GM19467 (cell line): ENCODE results near the gene DCAF11.
A peak's percentile ranks its signal among the peaks of the same experiment; 100 is the strongest.

Experiments
- ATAC-seq: cut with Tn5 transposase; IDR thresholded peaks from one replicate; pipeline ENCODE4 v1.9.1; 2021; ENCODE audit warnings: mild to moderate bottlenecking, moderate library complexity; ENCODE audit not compliant: unreplicated experiment

DCAF11 gene

DNA sequence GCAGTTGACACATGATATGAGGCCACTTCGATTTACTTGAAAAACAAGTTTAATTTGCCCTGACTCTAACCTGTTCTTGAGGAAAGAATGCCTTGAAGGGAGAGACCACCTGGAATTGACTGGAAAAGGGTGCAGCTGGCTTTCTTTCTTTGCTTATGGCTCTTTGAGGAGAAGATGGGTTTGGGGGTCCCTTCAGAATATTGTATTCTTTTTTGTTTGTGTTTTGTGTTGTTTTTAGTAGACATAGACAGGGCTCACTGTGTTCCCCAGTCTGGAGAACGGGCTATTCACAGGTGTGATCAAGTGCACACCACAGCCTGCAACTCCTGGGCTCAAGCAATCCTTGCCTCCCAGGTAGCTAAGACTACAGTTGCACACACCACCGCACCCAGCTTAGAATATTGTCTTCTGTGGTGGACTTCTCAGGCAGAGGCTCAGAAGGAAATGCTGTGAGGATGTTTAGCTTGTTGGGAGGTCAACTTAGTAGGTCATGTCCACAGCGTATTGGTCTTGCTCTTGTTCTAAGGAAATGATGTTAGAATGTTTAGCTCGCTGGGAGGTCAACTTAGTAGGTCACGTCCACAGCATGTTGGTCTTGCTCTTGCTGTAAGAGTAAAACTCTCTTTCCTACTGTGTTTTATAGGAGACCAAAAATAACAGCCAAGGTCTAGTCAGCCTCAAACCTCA lies 1.7 kb downstream of the DCAF11 start:
- ATAC-seq: no peak

DNA sequence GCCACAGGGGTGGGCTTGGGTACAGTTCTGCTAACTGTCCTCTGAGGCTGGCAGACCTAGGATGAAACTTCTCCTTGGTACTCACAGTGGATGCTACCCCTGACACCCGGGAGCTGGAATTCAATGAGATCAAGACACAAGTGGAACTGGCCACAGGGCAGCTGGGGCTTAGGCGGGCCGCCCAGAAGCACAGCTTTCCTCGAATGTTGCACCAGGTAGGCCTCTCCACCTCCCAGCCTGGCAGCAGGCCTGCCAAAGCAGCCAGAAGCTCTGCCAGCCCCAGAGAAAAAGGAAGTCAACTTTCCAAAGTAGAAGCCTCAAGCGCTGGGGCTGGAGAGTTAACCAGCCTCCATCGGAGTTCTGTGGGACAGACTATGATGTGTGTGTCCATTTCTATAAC lies 2.6 kb downstream of the DCAF11 start:
- no peak for ATAC-seq

DNA sequence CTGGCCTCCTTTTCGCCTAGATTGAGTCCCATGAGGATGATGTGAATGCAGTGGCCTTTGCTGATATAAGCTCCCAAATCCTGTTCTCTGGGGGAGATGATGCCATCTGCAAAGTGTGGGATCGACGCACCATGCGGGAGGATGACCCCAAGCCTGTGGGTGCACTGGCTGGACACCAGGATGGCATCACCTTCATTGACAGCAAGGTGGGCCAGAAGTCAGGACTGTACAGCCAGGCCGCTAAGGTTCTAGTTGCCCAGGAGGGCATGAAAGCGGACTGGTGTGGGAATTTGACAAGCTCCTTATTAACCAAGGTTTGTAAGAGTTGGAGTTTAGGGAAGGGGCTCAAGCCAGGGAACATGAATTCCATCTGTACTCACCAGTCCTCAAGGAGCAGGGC lies 5.1 kb downstream of the DCAF11 start:
- ATAC-seq: no peak

DNA sequence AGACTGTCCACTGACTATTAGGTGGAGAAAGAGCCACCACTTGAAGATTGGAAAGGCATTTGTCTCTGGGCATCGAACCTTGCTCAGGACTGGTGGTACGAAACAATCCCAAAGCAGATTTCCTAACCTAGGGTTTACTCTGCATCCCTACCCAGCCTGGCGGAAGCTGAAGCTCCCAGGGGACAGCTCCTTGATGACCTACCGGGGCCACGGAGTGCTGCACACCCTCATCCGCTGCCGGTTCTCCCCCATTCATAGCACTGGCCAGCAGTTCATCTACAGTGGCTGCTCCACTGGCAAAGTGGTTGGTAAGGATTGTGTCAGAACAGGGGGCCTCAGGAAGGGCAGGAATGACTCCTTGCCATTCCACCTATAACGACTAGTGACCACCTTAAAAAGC lies 6.6 kb downstream of the DCAF11 start:
- no peak for ATAC-seq

DNA sequence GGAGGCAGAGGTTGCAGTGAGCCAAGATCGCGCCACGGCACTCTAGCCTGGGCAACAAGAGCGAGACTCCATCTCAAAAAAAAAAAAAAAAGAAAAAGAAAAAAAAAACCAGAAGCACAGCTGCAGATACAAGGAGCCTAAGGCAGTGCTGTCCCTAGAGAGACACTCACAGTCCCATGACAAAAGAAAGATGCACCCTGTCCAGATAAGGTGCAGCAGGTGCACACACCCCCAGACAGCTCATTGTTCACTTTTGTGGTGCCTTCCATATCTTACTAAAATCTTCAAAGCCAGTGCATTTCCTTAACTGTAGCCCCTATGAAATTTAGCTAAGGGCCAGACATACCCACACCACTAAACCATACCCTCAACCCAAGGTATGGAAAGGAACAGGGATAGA lies 7.8 kb downstream of the DCAF11 start:
- no peak for ATAC-seq

DNA sequence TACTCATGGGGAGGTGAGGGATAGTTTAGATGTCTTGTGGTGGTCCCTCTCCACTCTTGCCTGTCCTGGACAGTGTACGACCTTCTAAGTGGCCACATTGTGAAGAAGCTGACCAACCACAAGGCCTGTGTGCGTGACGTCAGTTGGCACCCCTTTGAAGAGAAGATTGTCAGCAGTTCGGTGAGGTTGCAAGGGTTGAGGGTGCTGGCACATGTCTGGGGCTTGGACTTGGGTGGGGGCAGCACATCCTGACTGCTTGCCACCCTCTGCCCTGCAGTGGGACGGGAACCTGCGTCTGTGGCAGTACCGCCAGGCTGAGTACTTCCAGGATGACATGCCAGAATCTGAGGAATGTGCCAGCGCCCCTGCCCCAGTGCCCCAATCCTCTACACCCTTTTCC lies 8.3 kb downstream of the DCAF11 start:
- no peak for ATAC-seq

DNA sequence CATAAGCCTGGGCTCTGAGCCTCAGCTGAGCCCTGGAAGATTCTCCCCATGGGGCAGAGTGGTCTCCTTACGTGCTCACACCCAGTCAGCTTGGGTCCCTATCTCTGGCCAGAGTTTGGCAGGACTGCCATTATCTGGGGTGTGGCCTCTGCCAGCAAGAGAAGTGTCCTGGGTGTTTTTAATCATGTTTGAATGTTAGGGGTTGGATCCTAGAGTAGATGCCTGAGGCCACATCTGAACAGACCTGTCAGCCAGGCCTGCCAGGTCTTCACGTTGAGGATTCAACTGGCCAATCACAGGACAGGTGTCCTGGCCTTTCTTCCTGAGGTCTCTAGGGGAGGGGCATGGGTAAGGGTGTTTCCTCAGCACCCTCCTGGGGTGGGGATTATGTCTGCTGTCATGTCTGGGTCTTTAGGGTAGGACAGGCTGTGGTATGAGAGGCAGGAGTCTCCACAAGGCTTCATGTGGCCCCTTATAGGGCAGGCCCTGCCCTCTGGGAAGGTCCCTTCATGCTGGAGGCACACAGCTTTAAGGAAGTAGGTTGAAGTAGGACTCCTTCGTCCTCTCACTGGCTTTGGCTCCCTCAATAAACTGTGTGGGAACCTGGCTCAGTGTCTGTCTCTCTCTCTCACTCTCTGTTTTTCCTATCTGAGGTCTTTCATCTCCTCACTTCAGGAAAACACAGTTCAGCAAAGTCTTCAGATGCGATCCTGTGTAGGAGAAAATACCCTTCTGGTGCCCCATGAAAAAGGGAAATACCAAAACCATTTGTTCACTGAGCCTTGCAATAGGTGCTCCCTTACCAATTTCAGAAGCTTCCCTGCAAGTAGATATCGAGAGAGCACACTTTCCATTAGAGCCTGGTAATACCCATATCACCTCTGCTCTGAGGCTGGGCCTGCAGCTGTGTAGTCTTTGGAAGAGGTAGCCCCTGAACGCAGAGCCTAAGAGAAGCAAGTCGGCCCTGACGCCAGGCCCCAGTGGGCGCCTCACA lies 9.1 kb downstream of the DCAF11 start:
- ATAC-seq: no peak

DNA sequence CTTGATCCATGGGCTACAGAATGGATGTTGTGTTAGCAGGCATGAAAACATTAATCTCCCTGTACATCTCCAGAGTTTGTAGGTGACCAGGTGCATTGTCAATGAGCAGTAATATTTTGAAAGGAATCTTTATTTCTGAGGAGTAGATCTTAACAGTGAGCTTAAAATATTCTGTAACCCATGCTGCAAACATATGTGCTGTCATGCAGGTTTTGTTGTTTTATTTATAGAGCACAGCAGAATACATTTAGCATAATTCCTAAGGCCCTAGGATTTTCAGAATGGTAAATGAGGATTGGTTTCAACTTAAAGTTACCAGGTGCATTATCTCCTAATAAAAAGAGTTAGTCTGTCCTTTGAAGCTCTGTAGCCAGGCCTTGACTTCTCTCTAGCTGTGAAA lies 12.4 kb downstream of the DCAF11 start:
- ATAC-seq: no peak

DNA sequence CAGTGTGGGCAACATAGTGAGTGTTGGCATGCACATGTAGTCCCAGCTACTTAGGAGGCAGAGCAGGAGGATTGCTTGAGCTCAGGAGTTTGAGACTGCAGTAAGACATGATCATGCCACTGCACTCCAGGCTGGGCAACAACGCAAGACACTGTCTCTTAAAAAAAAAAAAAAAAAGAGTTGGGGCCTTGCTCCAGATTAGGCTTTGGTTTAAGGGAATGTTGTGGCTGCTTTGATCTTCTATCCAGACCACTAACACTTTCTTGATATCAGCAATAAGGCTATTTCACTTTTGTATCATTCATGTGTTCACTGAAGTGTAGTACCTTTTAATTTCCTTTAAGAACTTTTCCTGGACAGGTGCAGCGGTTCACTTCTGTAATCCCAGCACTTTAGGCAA lies 13.1 kb downstream of the DCAF11 start:
- ATAC-seq: no peak

DNA sequence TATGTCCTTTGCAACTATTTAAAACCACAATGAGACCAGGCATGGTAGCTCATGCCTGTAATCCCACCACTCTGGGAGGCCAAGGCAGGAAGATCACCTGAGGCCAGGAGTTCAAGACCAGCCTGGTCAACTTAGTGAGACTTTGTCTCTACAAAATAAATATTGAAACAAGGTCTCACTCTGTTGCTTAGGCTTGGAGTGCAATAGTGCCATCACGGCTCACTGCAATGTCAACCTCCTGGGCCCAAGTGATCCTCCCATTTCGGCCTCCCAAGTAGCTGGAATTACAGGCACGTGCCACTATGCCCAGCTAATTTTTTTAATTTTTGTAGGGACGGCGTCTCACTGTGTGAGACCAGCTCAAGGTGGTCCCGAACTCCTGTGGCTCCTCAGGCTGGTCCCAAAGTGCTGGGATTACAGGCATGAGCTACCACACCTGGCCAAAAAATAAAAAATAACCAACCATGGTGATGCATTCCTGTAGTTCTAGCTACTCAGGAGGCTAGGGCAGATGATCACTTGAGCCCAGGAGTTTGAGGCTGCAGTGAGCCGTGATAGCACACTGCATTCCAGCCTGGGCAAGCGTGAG lies 14.9 kb downstream of the DCAF11 start:
- no peak for ATAC-seq

DNA sequence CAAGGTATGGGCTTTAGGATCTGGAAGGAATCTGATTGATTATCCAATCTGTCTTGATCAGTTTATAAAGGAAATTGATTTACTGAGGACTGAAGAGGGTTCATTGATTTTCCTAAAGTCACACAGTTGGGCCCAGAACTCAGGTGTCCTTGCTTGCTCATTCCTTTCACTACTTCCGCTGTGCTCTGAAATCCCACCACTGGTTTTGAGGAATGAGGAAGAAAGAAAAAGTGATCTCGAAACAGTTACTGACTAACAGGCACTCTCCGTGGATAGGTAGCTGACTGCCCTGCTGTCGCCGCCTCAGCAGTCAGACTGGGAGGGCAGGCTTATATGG lies 15.8 kb downstream of the DCAF11 start, which contains the start of gene FITM1:
Gene FITM1 (plus strand): TSS at position 280 of the 337 bp plus-strand sequence. CDS start 905 bp downstream, outside the sequence.
- ATAC-seq: no peak

DNA sequence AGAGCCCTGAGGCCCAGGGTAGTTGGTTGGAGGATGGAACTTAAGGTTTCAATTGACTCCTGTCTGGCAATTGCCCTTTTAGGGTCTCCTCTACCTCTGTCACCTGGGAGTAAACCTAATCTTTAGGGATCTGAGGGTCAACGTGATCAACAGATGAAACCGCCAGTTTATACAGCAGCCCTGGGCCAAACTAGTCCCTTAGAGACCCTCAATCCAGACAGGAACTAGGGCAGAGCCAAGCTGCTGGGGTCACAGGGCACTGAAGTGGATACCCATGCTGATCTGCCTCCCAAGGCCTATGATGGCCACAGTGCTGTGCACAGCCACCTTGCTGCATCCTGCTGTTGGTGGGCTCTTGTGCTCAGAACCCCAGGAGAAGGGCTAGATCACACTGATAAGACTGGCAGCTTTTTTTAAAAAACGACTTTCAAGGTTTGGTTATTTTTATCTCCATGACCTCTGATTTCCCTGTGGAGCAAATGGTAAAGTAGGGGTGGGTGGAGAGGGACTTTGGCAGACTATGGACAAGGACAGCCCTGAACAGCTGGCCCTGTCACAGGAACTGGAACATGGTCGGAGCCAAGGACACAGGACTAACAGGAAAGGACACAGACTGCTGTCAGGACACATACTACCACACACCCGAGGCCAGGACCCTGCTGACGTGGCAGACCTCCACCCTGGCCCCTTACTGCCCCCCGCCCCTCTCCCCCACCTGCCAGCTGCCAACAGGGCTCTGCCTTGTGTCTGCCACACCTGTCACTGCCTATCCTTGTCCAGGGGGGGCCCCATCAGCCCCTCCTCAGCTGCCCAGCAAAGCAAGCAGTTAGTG lies 16.4 kb downstream of the DCAF11 start:
- ATAC-seq: no peak

DNA sequence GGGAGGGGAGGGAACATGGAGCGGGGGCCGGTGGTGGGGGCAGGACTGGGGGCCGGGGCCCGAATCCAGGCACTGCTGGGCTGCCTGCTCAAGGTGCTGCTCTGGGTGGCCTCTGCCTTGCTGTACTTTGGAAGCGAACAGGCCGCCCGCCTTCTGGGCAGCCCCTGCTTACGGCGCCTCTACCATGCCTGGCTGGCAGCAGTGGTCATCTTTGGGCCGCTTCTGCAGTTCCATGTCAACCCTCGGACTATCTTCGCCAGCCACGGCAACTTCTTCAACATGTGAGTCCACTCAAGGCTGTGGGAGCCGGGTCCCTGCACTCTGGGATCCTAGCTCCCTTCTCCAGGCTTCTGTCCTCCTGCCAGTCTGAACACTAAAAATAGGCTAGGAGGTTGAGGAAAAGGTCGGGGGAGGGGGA lies 17.0 kb downstream of the DCAF11 start:
- ATAC-seq: no peak

DNA sequence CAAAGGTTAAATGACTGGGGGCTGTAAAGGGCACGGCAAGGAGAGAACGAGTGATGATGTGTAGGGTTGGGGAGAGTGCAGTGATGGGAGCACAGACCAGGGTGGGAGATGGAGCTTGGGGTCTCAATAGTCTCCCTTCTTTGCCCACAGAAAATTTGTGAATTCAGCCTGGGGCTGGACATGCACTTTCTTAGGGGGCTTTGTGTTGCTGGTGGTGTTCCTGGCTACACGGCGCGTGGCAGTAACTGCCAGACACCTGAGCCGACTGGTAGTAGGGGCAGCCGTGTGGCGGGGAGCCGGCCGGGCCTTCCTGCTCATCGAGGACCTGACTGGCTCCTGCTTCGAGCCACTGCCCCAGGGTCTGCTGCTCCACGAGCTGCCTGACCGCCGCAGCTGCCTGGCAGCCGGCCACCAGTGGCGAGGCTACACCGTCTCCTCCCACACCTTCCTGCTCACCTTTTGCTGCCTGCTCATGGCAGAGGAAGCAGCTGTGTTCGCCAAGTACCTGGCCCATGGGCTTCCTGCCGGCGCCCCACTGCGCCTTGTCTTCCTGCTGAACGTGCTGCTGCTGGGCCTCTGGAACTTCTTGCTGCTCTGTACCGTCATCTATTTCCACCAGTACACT lies 17.6 kb downstream of the DCAF11 start:
- ATAC-seq: no peak

DNA sequence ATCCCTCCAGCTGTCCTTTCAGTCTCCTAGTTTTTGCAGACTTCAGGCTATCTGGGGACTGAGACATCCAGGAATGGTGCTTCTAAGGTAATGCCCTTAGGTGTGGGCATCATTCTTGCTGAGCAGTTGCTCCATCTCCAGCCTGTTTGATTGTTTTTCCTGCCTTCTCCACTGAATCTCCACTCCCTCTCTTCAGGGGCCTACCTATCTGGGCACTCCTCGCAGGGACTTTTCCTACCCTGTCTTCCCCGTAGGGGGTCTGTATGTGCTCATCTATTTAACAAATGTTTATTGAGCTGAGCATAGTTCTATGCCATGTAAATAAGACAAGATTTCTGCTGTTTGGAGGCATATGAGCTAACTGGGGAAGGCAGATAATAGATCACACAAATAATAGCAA lies 18.4 kb downstream of the DCAF11 start:
- ATAC-seq: no peak

DNA sequence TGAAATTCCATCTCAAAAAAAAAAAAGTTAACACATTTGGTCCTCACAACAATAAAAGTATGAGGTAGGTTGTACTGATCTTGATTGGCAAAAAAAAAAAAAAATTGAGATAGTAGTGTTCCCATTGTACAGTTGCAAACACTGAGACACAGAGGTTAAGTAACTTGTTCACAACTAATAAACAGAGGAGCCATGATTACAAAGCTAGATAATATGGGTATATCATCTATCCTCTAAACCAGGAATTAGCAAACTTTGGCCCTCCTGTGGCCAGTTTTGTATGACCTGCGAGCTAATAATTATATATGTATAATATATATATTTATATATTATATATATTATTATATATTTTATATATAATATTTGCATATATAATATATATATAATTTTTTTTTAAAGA lies 19.2 kb downstream of the DCAF11 start:
- no peak for ATAC-seq

DNA sequence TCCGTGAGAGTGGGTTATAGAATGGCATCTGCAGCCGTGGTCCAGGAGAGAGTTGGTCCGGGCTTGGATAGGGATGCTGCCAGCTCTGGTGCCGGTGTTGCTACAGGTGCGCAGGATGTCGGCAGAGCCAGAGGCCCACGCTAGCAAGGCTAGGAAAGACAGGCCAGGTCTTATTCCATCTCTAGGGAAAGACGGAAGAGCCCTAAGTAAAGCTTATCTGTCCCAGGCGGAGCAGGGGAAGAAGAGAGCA lies 20.9 kb downstream of the DCAF11 start:
- ATAC-seq: no peak

DNA sequence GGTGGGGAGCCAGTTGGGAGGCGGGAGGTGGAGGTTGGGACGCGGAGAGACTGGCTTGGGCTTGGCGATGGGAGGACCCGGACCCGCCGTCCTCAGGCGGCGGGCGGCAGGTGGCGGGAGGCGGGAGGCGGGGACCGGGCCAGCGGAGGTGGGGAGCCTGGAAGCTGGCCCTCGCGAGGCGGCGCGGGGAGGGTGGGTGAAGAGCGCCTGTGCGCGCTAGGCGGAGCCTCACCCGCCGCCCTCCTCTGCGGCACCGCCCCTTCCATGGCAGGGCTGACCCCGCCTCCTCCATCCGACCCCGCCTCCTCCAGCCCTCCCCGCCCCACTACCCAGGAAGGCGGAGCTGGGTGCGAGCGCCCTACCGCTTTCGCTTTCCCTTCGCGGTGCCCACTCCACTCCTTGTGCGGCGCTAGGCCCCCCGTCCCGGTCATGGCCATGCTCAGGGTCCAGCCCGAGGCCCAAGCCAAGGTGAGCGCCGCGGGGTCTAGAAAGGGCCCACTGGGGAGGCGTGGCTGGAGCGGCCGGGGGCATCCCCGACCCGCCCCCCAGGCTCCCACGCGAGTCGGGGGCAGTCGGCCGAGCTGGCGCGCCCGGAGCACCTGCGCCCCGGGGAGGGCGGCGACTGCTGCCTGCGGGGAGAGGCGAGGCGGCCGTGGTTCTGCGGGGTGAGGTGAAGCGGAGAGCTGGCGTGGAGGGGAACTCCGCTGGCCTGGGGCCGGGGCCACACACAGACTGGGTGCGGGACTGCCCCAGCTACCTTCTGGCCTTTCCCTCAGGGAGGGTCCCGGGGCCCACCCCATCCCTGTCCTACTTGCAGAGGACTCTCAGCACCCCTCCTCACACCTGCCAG lies 21.5 kb downstream of the DCAF11 start, which contains the start of gene PSME1:
Gene PSME1 (plus strand): TSS at position 361 of the 850 bp plus-strand sequence. CDS start 69 bp downstream, at position 430.
- ATAC-seq: peak; percentile 83

DNA sequence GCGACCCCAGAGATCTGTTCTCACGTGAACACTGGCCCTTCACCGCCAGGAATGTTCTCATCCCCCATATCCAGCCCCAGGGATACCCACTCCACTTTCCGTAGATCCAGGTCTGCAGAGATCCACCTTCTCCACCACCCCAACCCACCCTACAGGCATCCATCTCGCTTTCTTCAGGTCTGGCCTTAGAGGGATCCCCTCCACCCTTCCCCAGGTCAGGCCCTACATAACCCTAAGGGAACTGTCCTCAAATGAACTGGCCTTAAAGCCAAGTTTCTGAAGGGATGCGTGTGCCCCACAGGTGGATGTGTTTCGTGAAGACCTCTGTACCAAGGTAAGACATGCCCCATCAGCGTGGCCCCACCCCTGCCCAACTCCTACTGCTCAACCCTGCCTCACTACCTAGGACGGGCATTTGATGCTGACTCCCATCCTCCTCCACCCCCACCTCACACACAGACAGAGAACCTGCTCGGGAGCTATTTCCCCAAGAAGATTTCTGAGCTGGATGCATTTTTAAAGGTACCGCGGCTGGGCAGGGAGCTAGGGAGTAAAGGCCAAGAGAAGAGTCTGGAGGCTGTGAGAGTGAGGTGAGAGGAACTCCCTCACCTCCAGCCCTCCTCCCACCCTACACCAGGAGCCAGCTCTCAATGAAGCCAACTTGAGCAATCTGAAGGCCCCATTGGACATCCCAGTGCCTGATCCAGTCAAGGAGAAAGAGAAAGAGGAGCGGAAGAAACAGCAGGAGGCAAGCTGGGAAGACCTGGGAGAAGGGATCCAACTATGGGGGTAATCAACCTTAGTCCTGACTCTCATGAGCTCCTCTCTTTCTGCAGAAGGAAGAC lies 22.3 kb downstream of the DCAF11 start:
- no peak for ATAC-seq
